HL-60/S4 treated with phorbol 12-myristate 13-acetate at 8.2 ng/mL for 4 days and 3 days (cell line): Measurements from ENCODE around the gene ZNF892.
"Not testable (repeated sequence)": the region's sequence is repeated elsewhere in the genome, so short reads cannot be mapped to it uniquely, and the experiment has no call there.

Experiments
- in situ Hi-C: fragments of 300-500 bp; cut with MboI; formaldehyde crosslinking; loops from 2 replicates; pipeline ENCODE4 v1.15.0; 2022; ENCODE audit warnings: low sequenced_read_pairs

The ZNF892 gene

DNA sequence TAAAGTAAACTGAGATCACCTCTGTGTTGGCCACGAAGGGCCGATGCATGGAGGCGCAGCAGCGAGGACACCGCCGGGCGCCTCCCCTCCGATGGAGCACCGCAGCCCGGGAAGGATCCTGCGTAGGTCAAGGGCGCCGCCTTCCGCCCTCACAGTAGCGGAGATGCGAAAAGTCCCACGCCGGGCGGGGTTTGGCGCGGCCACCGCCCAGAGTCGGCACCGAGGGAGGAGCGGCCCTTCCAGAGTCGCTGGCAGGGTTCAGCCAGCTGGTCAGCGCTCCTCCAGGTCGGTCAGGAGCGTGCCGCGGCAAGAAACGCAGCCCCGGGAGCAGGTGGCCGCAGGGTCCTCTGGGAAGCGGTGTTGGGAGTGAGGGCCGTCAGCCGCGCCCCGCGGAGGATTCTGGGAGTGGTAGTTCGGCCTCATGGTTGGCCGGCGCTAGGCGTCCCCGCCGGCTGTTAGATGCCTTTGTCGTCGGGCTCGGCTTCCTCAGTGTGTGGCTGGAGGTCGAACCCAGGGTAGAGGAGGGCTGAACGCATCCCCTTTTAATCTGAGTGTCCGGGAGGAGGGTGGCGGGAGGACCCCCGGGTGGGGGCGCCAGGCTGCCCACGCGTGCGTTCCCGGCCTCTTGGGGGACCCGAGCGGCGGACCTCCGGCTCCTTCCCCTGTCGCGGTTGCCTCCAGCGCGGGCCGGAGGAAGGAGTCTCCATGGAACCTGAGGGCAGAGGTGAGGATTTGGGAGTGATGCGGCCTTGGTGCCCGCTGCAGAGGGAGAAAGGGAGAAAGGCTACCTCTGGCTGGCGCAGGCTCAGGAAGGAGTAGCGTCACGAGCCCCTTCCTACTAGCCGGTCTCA lies at the start of gene ZNF892:
ZNF892 (plus strand) TSS at position 411 of the 851 bp plus-strand sequence; CDS start at position 706, 295 bp downstream.
- in situ Hi-C loops: no loop called here

DNA sequence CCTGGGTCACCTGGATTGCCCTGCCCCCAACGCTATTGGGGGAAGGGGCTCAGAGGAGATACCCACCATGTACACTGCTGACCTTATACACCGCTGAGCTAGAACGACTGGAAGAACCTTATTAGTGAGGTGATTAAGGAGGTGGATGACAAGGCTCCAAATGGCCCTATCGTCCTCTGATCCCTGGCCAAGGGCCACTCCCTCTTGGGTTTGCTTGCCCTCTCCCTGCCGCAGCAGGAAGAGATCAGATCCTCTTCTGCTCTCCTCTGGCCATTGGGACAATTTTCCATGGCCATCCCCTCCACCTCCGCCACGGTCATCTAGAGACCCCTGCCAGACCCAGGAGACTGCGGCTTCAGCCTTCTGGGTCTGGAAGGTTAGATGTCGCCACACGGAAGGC lies 48.9 kb upstream of the ZNF892 start:
- in situ Hi-C loops: no loop called here

DNA sequence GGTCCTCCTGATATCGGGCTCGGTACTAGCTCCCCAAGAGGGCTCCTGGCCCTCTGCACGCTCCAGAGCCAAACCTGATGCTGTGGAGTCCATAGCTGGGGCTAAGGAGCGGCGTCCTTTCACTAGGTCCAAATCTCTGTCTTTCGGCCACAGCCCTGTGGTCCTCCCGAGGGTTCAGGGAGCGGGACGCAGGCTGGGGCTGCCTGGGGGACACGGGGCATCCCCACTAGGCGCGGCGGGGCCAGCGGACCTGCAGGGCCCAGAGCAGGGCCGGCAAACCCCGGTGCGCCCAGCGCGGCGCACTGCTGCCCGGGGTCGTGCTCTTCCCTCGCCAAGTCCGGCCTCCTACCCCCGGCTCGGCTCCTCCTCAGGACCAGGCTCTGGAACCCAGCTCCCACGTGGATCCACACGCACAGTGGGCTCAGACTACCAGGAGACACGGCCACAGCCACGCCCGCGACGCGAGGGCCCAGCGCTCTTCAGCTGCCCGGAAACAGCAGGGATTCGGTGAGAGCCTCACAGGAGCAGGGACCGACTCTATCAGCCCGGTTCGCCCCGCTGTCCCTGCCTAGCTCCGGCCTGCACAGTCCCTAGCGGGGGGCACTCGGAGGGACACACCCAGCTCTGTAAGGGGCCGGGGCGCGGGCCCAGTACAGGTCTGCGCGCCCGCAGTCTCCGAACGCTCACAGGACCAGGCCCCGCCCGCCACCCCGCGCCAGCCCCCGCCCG lies 48.3 kb upstream of the ZNF892 start:
- in situ Hi-C loops: no loop called here

DNA sequence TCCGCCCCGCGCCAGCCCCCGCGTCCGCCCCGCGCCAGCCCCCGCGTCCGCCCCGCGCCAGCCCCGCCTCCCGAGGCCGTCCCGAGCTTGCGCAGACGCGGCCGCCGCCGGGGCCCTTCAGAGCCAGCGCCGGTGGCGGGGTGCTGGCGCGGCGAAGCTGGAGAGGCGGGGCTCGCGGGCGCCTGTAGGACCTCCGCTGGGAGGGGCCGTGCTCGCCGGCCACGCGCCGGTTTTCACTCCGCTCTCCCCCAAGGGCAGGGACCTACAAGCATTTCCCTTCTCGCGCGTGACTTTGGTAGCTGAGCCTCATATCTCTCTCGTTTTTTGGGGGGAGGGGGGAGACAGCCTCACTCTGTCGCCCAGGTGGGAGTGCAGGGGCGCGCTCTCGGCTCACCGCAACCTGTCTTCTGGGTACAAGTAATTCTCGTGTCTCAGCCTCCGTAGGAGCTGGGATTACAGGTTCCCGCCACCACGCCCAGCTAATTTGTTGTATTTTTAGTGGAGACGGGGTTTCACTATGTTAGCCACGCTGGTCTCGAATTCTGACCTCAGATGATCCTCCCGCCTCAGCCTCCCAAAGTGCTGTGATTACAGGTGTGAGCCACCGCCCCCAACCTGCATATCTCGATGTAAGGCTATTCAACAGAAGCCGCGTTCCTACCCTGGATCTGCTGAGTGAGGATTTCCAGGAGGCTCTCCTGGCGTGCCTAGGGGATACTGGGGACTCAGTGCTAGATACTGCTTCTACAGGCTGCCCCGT lies 47.5 kb upstream of the ZNF892 start, which contains the start of gene ZNF514:
ZNF514 (minus strand) TSS at position 159 of the 760 bp plus-strand sequence. CDS start 6,595 bp downstream, outside the sequence.
- in situ Hi-C loops: no loop called here

DNA sequence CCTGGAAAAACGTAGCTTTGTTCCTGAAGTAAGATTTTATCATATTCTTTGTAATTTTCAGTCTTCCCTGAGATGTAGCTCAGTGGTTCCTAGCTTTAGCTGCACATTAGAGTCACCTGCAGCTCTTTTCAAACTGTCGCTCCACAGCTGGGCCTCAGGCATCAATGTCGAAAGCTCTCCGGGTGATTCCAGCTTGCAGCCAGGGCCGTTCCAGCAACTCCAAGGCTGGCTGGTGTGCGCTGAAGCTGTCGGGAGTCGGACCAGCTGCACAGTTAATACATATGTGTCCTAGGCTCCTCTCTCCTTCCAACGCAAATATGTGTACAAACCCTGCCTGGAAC lies 42.3 kb upstream of the ZNF892 start:
- in situ Hi-C loops: no loop called here

DNA sequence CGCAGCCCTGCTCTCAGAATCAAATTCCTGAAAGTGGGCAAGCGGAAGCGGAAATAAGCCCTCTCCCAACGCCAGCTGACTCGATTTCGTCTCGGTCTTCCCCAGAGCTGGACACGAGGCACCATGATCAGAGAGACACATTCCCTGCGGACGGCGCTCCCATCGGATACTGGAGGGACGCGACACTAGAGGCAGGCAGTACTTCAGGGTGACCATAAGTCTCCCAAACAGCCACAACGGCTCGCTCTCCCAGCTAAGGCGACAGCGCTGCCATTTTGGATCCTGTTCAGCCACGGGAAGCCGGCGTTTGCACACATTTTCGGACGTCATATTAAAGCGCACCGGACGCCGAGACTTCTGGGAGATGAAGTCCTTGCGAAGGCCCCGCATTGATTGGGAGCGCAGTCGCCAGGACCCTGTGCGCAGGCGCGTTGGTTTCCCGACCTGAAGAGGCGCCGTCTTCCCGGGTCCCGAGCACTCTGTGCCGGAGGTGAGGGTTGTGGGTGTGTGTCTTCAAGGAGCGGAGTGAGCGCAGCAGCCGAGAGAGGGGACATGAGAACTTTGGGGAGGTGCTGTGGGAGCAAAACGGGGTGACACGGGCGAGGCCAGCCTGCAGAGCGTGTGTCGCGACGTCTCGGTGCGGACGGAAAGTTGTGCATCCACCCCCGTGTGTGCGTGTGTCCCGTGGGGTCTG lies 41.8 kb upstream of the ZNF892 start, which contains the start of gene ZNF2:
ZNF2 (plus strand) TSS at position 439 of the 694 bp plus-strand sequence. CDS start 10,418 bp downstream, outside the sequence.
- in situ Hi-C loops: no loop called here

DNA sequence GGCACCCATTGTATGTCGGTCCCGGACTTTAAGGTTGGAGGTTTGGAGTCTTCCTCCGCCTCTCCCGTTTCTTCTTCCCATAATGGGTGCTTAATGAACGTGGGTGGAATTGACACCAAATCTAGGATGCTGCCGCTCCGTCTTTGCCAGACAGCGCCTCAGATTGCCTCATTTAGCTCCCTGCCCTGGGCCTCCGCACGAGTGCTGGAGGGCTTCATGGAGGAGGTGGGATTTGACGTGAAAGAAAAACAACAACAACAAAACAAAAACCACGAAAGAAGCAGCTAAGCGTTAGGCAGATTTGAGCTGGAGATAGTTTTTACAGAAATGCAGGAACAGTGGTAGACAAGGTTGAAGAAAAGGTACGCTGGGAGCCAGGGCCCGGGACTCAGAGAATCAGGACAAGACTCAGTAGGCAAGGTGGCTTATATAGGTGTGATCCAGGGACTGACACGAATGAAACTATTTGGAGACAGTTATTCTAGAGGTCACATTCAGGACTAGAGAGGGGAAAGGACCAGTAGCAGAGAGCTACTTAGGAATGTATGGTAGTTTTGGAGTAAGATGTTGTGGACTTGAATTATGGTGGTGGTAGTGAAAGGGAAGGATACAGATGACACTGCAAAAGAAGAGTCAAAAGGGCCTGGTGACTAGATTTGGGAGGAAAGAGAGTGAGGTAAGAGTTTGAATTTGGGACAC lies 41.1 kb upstream of the ZNF892 start:
- in situ Hi-C loops: no loop called here

DNA sequence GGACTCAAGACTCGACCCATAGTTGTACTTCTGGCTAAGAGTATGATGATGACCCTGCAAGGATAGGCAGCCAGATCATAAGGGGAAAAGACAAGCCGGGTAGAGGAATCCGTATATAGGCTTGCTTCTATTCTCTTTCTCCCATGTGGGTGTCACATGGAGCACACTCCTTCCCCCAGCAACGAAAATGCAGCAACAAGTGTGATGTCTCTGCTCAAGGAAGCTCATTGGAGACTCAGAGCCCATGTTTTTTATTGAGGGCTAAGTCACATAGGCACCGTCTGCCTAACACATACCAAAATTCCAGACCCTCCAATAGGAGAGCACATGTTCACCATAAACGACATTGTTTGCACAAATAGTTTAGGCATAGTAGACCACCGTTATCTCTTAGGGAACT lies 35.4 kb upstream of the ZNF892 start:
- in situ Hi-C loops: no loop called here

DNA sequence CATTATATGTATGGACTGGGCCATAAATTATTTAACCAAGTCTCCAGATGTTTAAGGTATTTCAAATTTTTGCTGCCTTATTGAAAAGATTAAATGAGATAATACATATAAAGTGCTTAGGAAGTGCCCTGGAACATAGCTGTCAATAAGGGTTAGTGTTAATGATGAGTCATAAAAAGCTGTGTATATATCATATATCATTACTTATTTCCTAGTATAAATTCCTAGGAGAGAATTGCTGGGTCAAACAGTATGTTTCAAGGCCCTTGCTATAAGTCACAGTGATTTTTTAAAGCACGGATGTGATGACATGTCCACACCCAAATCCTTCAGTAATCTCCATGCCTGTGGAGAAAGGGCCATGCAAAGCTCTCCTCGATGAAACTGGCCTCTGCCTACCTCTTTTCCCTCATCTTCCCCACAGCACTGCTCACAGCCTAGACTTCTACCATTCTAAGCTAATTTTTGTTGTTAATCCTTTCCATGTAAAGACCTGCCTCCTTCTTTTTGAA lies 33.2 kb upstream of the ZNF892 start:
- in situ Hi-C loops: no loop called here

DNA sequence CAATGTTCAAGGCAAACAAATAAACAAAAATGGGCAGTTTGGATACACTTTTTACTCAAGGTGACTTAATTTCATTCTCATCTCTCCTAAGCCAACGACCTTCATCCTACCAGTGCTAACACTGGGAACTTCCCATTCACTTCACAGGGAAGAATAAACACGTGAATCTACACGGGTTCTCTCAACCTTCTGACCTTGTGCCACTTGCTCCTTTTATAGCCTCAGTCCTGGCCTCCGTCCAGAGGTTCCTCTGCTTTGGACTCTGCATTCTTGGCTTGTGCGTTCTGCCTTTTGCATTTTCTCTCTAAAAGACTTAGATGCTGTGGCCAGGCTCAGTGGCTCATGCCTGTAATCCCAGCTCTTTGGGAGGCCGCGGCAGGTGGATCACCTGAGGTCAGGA lies 27.9 kb upstream of the ZNF892 start:
- in situ Hi-C loops: no loop called here

DNA sequence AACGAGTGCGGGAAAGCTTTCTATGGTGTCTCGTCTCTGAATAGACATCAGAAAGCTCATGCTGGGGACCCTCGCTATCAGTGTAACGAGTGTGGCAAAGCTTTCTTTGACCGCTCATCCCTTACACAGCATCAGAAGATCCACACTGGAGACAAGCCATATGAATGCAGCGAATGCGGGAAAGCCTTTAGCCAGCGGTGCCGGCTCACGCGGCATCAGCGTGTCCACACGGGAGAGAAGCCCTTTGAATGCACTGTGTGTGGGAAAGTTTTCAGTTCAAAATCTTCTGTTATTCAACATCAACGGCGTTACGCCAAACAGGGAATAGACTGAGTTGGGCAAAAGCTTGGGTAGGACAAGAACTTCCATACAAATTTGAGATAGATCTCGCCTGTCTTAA lies 25.5 kb upstream of the ZNF892 start:
- in situ Hi-C loops: no loop called here

DNA sequence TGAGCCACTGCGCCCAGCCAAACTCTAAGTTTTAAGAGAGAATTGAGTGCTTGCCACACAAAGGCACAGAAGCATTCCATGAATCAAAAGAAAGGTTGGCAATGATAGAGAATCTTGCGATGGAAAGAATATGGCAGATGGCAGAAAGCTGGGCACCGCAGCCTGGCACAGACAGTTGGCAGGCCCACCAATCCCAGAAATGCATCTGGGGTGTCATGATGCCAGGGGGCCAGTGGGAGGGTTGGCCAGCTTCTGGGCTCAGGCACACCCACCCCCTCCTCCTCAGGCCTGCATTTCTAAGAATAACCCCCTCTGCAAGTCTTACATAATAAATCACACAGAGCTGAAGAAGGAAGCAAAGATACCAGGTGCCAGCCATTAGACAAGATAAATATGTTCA lies 22.1 kb upstream of the ZNF892 start:
- in situ Hi-C loops: no loop called here

DNA sequence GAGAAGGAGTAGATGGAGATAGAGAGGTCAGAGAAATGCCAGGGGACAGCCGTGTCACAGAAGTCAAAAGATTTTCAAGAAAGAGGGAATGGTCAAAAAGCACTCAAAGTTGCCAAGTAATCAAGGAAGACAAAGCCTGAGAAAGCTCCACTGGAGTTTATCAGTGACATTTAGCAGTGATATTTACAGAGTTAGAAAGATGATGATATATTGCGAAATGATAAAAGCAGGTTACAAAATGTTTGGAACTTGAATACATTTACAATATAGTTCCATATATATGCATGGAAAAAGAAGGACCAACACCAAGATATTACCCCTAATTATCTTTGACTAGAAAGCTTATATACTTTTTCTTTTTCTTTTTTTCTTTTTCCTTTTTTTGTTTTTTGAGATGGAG lies 21.3 kb upstream of the ZNF892 start:
- in situ Hi-C loops: no loop called here

DNA sequence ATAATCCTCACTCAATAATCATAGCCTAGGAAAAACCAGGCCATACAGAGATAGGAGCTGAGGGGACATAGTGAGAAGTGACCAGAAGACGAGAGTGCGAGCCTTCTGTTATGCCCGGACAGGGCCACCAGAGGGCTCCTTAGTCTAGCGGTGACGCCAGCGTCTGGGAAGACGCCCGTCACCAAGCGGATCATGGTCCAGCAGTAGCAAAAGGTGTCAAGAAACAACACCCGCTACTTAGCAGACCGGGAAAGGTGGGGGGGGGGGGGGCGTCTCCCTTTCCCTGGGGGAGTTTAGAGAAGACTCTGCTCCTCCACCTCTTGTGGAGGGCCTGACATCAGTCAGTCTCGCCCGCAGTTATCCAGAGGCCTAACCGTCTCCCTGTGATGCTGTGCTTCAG lies 14.4 kb upstream of the ZNF892 start:
- in situ Hi-C loops: not testable (repeated sequence)

DNA sequence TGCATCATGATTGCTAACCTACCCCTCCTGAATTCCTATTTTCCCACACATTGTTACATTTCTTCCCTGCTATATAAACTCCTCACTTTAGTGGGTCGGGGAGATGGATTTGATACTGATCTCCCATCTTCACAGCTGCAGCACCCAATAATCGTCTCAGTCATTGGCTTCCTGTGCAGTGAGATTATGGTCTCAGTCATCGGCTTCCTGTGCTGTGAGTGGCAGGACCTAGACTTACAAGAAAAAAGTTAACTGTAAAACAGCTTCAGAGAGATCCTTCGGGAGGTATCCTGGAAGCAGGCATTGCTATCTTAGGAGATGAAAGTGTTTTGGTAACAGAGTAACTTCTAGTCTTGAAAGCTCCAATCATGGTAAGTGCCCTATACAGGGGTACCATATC lies 3.4 kb upstream of the ZNF892 start:
- in situ Hi-C loops: no loop called here

DNA sequence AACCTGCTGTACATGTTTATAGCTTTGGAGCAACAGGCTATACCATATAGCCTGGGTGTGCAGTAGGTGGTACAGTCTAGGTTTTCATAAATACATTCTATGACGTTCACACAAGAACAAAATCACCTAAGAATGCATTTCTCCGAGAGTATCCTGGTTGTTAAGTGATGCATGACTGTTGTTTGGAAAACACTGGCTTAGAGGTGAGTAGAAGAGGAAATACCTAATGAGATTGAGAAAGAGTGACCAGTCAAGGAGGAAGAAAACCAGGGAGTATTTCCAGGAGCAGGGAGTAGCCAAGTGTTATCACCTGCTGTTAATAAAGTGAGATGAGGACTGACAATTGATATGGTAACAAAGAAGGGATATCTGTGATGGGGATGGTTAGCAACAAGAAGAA lies 2.9 kb upstream of the ZNF892 start:
- in situ Hi-C loops: no loop called here

DNA sequence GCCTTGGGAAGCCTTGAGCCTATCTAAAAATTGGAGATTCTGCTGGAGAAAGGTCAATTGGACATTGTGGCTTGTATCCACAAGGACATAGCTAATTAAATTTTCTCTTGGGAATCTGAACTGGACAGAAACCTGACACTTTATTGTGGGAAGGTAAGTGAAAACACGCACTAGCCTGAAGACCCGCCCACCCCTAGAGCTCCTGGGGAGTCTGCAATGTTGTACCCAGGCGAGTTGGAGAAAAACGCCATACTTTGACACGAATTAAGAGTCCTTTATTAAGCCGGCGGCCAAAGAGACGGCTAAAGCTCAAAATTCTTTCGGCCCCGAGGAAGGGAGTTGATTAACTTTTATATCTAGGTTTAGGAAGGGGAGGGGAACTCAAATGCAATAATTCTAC lies 1.2 kb upstream of the ZNF892 start:
- in situ Hi-C loops: no loop called here

DNA sequence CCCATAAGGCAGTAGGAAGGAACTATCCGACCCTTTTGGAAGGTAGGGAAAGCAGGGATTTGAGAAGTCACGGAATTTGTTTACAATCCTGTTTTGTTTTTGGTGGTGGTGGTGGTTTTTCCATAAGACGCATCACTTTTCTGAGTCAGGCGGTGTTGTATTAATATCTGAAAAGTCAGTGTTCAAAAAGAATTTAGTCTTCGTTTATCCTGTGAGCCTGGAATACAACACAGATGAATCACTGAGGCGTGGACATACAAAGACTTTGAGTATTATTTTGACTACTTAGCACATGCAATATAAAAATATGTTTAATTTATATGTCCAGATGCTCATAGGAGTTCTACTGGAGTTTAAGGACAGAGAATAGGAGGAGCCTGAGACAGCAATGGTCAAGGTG lies 785 bp downstream of the ZNF892 start:
- in situ Hi-C loops: no loop called here

DNA sequence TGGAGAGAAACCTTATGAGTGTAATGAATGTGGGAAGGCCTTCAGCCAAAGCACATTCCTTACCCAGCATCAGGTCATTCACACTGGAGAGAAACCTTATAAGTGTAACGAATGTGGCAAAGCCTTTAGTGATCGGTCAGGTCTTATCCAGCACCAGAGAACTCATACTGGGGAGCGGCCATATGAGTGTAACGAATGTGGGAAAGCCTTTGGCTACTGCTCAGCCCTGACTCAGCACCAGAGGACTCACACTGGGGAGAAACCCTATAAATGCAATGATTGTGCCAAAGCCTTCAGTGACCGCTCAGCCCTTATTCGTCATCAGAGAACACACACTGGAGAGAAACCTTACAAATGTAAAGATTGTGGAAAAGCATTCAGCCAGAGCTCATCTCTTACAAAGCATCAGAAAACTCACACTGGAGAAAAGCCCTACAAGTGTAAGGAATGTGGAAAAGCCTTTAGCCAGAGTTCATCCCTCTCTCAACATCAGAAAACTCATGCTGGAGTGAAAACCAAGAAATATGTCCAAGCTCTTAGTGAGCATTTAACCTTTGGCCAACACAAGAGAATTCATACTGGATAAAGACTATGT lies 7.8 kb downstream of the ZNF892 start:
- in situ Hi-C loops: no loop called here

DNA sequence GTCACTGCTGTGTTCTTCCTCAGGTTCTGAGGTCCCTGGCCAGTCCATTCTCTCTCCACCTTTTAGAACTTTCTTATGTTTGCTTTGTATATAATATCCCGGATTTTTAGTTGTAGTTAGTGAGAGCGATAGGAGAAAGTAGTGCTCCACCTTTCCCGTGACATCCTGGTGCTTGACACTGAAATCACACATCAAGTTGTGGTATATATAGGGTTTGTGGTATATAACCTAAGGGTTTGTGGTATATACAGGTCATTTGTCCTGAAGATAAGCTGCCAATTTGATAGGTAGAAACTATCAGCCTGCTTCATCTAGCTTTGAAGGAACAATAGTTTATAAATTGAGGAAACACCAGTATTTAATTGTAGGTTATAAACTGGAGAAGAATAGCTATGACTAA lies 13.1 kb downstream of the ZNF892 start:
- in situ Hi-C loops: no loop called here
